GM12873 (cell line): ENCODE results near the gene RELCH.

Experiments
- TF ChIP-seq, protein P1 (sequence below): IDR thresholded peaks from 2 replicates; pipeline ENCODE4 v1.5.1; 2012; ENCODE audit warnings: low read depth, mild to moderate bottlenecking, moderate library complexity, low read length, control low read depth; ENCODE audit not compliant: insufficient read depth; ENCODE audit errors: missing control alignments

Gene RELCH

DNA sequence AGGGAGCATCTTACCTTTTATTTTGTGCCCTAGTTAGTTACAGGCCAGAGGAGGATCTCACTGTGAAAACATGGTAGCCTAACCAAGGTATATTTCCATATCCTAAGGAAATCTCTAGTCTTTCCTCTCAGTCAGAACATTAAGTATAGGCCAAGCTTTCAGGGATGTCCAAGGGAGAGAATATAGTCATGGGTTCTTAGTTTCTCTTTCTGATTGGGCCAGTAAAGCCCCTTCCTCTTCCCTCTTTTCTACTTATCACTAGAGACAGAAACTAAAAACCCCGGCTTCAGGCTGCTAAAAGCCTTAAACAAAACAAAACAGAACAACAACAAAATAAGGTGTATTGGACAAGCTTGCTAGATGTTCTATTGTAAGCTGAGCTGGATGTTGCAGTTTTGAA is 93.7 kb downstream of the RELCH start:
- TF ChIP-seq, protein P1, sequence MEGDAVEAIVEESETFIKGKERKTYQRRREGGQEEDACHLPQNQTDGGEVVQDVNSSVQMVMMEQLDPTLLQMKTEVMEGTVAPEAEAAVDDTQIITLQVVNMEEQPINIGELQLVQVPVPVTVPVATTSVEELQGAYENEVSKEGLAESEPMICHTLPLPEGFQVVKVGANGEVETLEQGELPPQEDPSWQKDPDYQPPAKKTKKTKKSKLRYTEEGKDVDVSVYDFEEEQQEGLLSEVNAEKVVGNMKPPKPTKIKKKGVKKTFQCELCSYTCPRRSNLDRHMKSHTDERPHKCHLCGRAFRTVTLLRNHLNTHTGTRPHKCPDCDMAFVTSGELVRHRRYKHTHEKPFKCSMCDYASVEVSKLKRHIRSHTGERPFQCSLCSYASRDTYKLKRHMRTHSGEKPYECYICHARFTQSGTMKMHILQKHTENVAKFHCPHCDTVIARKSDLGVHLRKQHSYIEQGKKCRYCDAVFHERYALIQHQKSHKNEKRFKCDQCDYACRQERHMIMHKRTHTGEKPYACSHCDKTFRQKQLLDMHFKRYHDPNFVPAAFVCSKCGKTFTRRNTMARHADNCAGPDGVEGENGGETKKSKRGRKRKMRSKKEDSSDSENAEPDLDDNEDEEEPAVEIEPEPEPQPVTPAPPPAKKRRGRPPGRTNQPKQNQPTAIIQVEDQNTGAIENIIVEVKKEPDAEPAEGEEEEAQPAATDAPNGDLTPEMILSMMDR = no peak

- TF ChIP-seq, protein P1 = no peak
Observed at GRCh38 chr18:62281684-62282083, 94.6 kb downstream of the RELCH start.

- TF ChIP-seq, protein P1 = no peak
Observed at GRCh38 chr18:62282188-62282629, 95.2 kb downstream of the RELCH start.

GRCh38 chr18:62284637-62285036 is 97.6 kb downstream of the RELCH start:
- TF ChIP-seq, protein P1 = no peak

DNA sequence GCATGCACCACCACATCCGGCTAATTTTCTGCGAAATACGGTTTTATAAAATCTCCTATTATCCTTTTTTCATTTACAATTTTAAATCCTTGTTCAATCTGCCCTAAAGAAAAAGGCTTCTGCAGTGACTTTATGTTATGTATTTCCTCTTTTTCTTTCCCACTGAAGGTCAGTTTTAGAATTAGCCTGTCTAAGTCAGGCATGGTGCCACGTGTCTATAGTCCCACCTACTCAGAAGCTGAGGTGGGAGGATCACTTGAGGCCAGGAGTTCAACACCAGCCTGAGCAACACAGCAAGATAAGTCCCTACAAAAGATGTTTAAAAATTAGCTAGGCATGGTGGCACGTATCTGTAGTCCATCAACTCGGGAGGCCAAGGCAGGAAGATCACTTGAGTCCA is 98.2 kb downstream of the RELCH start:
- TF ChIP-seq, protein P1 = no peak

- TF ChIP-seq, protein P1 = no peak
Observed at GRCh38 chr18:62287781-62288664, 101.0 kb downstream of the RELCH start.

GRCh38 chr18:62288665-62289008 is 101.6 kb downstream of the RELCH start:
- TF ChIP-seq, protein P1 = no peak
